WTC11 (cell line): ENCODE results near the gene APH1B. TPM values are rescaled to one million over a fixed set of nuclear protein-coding genes. Genes with fewer than 3 reads are reported as not detected.

Experiments used
- ATAC-seq: fragments of 200-7000 bp; cut with Tn5 transposase; 2 replicates; pipeline ENCODE4 v1.10.0; 2021; ENCODE audit warnings: mild to moderate bottlenecking, moderate library complexity
- CTCF ChIA-PET: fragments of 300-600 bp; sonication (Branson Sonifier 250); formaldehyde crosslinking; loops from one replicate; lab custom pipeline; 2021; ENCODE audit warnings: antibody characterized with exemption; lab: Charles Lee
- POLR2A ChIA-PET: fragments of 350-600 bp; sonication (Branson Sonifier 250); formaldehyde crosslinking; loops from one replicate; lab custom pipeline; 2021; ENCODE audit warnings: antibody characterized with exemption; lab: Charles Lee
- DNase-seq: peaks from one replicate; pipeline ENCODE4 v3.0.0; 2021; ENCODE audit warnings: low spot score
- H3K27ac Mint-ChIP-seq: 2 replicates; pipeline ENCODE4 v1.8.0; 2021; ENCODE audit warnings: mixed read lengths
- H3K27me3 Mint-ChIP-seq: 2 replicates; pipeline ENCODE4 v1.8.0; 2021; ENCODE audit warnings: low read depth, mild to moderate bottlenecking, moderate library complexity, mixed read lengths
- H3K36me3 Mint-ChIP-seq: 2 replicates; pipeline ENCODE4 v1.8.0; 2021; ENCODE audit warnings: mixed read lengths
- H3K4me1 Mint-ChIP-seq: 2 replicates; pipeline ENCODE4 v1.8.0; 2022; ENCODE audit warnings: mixed read lengths
- H3K4me3 Mint-ChIP-seq: 2 replicates; pipeline ENCODE4 v1.8.0; 2021; ENCODE audit warnings: mild to moderate bottlenecking, moderate library complexity, mixed read lengths
- H3K9me3 Mint-ChIP-seq: 2 replicates; pipeline ENCODE4 v1.8.0; 2021; ENCODE audit warnings: mixed read lengths
- ARID4B ChIP-seq: sonication (generic); formaldehyde crosslinking; IDR thresholded peaks from 2 replicates; pipeline ENCODE4 v1.8.0; 2023; ENCODE audit warnings: missing genetic modification reagents, mild to moderate bottlenecking, borderline replicate concordance
- ATF3 ChIP-seq: sonication (generic); formaldehyde crosslinking; conservative IDR thresholded peaks from 2 replicates; pipeline ENCODE4 v1.8.1; 2022; ENCODE audit warnings: mild to moderate bottlenecking, missing genetic modification reagents
- CDX4 ChIP-seq: fragments of 250-450 bp; sonication (Bioruptor Pico); IDR thresholded peaks from 2 replicates; pipeline ENCODE4 v1.9.0; 2021; ENCODE audit warnings: moderate library complexity, mild to moderate bottlenecking, inconsistent platforms, borderline replicate concordance
- E2F5 ChIP-seq: sonication (generic); formaldehyde crosslinking; IDR thresholded peaks from 2 replicates; pipeline ENCODE4 v1.8.1; 2022; ENCODE audit warnings: mild to moderate bottlenecking, moderate library complexity, missing genetic modification reagents
- FOXJ3 ChIP-seq: sonication (generic); formaldehyde crosslinking; IDR thresholded peaks from 2 replicates; pipeline ENCODE4 v1.9.0; 2021; ENCODE audit warnings: missing genetic modification reagents, mild to moderate bottlenecking, borderline replicate concordance
- HMGXB4 ChIP-seq: sonication (generic); formaldehyde crosslinking; IDR thresholded peaks from 2 replicates; pipeline ENCODE4 v1.8.1; 2023; ENCODE audit warnings: mild to moderate bottlenecking, moderate library complexity, missing genetic modification reagents
- MAX ChIP-seq: sonication (generic); formaldehyde crosslinking; IDR thresholded peaks from 2 replicates; pipeline ENCODE4 v1.8.0; 2022; ENCODE audit warnings: mild to moderate bottlenecking, missing genetic modification reagents
- RELA ChIP-seq: sonication (generic); formaldehyde crosslinking; IDR thresholded peaks from 2 replicates; pipeline ENCODE4 v1.8.1; 2022; ENCODE audit warnings: missing genetic modification reagents, mild to moderate bottlenecking, borderline replicate concordance
- ZMAT4 ChIP-seq: fragments of 250-450 bp; sonication (Bioruptor Pico); IDR thresholded peaks from 2 replicates; pipeline ENCODE4 v1.9.0; 2021; ENCODE audit warnings: mild to moderate bottlenecking
- ZNF512 ChIP-seq: sonication (generic); formaldehyde crosslinking; IDR thresholded peaks from 2 replicates; pipeline ENCODE4 v1.8.1; 2022; ENCODE audit warnings: missing genetic modification reagents, borderline replicate concordance
- total RNA-seq: library from RNA; stranded (reverse); gene quantifications from 3 replicates; pipeline ENCODE4 v1.2.3, GENCODE V29; 2021

The APH1B gene
- total RNA-seq, 1 experiment from 2014 or later: 25.0 TPM

- no peak for TF ChIP-seq ZNF512 (CRISPR knock-in tag)
Measured at GRCh38 chr15:63295341-63295740, 17.9 kb downstream of the APH1B start (continued).

- no peak for DNase-seq
- no peaks in the 10 kb centered on the region for H3K9me3 Mint-ChIP-seq
- no peak for ATAC-seq
Measured at GRCh38 chr15:63296195-63296594, 18.8 kb downstream of the APH1B start.

GRCh38 chr15:63299943-63300575 is 22.7 kb downstream of the APH1B start:
- Mint-ChIP-seq H3K27me3 (no peaks in the 10 kb centered on the region), H3K27ac (peak overlapping the region; percentile 62; the same call in 1 of the 2 replicates), H3K4me1 (peaks cover 14% of the 10 kb centered on the region), H3K36me3 (peaks cover 16% of the 10 kb centered on the region), H3K9me3 (no peaks in the 10 kb centered on the region), H3K4me3 (no peak overlapping the region)
- ATAC-seq (no peak), DNase-seq (no peak)
- ChIA-PET CTCF (interaction anchor here (0.6 to 1.2 kb wide), 2 partner anchors 102 to 682 kb away, joined by 3 read pairs; no protein-coding TSS in a partner anchor), POLR2A (no interaction called here)
- TF ChIP-seq MAX (CRISPR knock-in tag) (no peak), ARID4B (no peak), CDX4 (CRISPR knock-in tag) (no peak), RELA (CRISPR knock-in tag) (no peak), HMGXB4 (CRISPR knock-in tag) (no peak), ZMAT4 (CRISPR knock-in tag) (no peak), E2F5 (CRISPR knock-in tag) (no peak)

More at GRCh38 chr15:63296195-63296594, 18.8 kb downstream of the APH1B start:
- CTCF ChIA-PET: interaction anchor here (0.7 kb wide), 1 partner anchor 206 kb away, joined by 3 read pairs; no protein-coding TSS in a partner anchor
- peaks cover 14% of the 10 kb centered on the region for H3K36me3 Mint-ChIP-seq
- H3K27me3 Mint-ChIP-seq: no peaks in the 10 kb centered on the region
- H3K27ac Mint-ChIP-seq: peak overlapping the region; percentile 42; the same call in 1 of the 2 replicates
- H3K4me1 Mint-ChIP-seq: peaks cover 16% of the 10 kb centered on the region
- TF ChIP-seq CDX4 (CRISPR knock-in tag) (no peak), ATF3 (CRISPR knock-in tag) (no peak), ZNF512 (CRISPR knock-in tag) (no peak), E2F5 (CRISPR knock-in tag) (no peak), FOXJ3 (CRISPR knock-in tag) (no peak)
- no peak overlapping the region for H3K4me3 Mint-ChIP-seq
- POLR2A ChIA-PET: no interaction called here
